ENCODE results near the gene SZT2. TPM values are rescaled to one million over a fixed set of nuclear protein-coding genes. Genes with fewer than 3 reads are reported as not detected.

SZT2 gene
- total and polyA plus RNA-seq, 2 of the 13 experiments (the other 11 are each of a cell fraction or from before 2014, with no cell fraction given): 8.0 to 8.8 TPM

DNA sequence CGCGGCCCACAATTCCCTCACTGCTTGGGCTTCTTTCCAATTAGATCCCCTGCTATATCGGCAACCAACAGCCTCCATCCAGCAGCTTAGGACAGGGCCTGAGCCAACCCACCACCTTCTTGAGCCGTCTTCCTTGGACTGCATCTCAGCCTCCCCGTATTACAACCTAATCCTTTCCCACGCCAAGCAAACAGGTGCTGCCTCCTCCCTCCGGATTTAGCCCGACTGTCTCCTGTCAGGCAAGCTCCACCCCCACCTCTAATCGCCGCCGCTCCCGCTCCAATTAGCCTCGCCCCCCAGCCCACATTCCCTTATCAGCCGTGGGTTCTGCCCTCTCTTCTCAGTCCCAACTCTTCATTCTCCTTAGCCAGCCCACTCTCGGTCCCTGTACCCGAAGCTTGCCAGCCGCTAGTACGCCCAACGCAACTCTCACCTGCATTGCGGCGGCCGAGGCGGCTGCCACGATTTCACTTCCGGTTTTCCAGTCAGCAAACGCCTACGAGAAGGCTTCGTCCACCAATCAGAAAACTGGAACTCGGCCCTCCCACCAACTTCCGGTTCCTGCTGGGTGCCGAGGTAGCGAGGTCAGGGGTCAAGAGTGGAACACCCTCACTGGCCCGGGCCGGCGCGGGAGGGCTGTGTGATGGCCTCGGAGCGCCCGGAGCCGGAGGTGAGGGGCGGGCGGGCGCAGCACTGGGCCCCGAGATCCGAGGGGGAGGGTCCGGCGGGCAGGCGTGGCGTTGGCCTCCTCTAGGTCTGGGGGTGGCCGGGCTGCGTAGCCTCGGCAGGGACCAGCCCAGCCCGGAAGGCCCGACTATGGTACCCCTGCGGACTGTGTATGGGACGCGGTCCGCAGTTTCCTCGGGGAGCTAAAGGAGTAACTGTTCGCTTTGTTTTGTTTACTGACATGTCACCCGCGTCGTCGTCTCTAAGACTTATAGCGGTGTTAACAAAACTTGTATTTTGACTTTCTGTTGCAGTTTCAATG is at the start of gene SZT2, which contains the start of gene MED8 (continued):
- TF ChIP-seq SATB2 (CRISPR knock-in tag; IDR thresholded peaks at IDR 0.05): no peak
- TF ChIP-seq ZNF672 (CRISPR knock-in tag; IDR thresholded peaks at IDR 0.05): no peak
- no peak for TF ChIP-seq ZMYM3 (CRISPR knock-in tag; IDR thresholded peaks at IDR 0.05)
- TF ChIP-seq STAG1 (CRISPR knock-in tag; IDR thresholded peaks at IDR 0.05): 0 out of 2 replicates have a peak, but pooled peaks have one; percentile 8
- no peak for TF ChIP-seq HOXD1 (CRISPR knock-in tag; IDR thresholded peaks at IDR 0.05)
- peak; percentile 86 for TF ChIP-seq MYC (CRISPR knock-in tag; IDR thresholded peaks at IDR 0.05; ENCODE audit: borderline replicate concordance)
- peak; percentile 97 for TF ChIP-seq SAP130 (CRISPR knock-in tag; IDR thresholded peaks at IDR 0.05; ENCODE audit: low read depth)
- no peak for TF ChIP-seq AHR (CRISPR knock-in tag; IDR thresholded peaks at IDR 0.05)
- TF ChIP-seq ZNF616 (CRISPR knock-in tag; IDR thresholded peaks at IDR 0.05; ENCODE audit: low read depth): no peak
- TF ChIP-seq TOE1 (CRISPR knock-in tag; IDR thresholded peaks at IDR 0.05): 0 out of 2 replicates have a peak, but pooled peaks have one; percentile 89
- TF ChIP-seq, protein P1, sequence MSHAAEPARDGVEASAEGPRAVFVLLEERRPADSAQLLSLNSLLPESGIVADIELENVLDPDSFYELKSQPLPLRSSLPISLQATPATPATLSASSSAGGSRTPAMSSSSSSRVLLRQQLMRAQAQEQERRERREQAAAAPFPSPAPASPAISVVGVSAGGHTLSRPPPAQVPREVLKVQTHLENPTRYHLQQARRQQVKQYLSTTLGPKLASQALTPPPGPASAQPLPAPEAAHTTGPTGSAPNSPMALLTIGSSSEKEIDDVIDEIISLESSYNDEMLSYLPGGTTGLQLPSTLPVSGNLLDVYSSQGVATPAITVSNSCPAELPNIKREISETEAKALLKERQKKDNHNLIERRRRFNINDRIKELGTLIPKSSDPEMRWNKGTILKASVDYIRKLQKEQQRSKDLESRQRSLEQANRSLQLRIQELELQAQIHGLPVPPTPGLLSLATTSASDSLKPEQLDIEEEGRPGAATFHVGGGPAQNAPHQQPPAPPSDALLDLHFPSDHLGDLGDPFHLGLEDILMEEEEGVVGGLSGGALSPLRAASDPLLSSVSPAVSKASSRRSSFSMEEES (CRISPR knock-in tag; IDR thresholded peaks at IDR 0.05): no peak
- TF ChIP-seq, protein P2, sequence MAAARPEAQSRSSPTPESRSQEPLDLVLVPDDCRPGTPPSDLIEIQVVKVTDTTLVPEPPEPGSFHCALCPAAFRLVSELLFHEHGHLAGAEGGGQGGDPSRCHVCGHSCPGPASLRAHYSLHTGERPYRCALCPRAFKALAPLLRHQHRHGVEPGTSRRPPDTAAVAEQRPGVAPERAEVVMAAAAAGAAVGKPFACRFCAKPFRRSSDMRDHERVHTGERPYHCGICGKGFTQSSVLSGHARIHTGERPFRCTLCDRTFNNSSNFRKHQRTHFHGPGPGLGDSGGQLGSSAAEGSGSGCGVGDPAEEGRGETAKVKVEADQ (CRISPR knock-in tag; IDR thresholded peaks at IDR 0.05; ENCODE audit: borderline replicate concordance): peak; percentile 28; the same call in 1 of the 2 replicates
- TF ChIP-seq, protein P3, sequence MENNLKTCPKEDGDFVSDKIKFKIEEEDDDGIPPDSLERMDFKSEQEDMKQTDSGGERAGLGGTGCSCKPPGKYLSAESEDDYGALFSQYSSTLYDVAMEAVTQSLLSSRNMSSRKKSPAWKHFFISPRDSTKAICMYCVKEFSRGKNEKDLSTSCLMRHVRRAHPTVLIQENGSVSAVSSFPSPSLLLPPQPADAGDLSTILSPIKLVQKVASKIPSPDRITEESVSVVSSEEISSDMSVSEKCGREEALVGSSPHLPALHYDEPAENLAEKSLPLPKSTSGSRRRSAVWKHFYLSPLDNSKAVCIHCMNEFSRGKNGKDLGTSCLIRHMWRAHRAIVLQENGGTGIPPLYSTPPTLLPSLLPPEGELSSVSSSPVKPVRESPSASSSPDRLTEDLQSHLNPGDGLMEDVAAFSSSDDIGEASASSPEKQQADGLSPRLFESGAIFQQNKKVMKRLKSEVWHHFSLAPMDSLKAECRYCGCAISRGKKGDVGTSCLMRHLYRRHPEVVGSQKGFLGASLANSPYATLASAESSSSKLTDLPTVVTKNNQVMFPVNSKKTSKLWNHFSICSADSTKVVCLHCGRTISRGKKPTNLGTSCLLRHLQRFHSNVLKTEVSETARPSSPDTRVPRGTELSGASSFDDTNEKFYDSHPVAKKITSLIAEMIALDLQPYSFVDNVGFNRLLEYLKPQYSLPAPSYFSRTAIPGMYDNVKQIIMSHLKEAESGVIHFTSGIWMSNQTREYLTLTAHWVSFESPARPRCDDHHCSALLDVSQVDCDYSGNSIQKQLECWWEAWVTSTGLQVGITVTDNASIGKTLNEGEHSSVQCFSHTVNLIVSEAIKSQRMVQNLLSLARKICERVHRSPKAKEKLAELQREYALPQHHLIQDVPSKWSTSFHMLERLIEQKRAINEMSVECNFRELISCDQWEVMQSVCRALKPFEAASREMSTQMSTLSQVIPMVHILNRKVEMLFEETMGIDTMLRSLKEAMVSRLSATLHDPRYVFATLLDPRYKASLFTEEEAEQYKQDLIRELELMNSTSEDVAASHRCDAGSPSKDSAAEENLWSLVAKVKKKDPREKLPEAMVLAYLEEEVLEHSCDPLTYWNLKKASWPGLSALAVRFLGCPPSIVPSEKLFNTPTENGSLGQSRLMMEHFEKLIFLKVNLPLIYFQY (CRISPR knock-in tag; IDR thresholded peaks at IDR 0.05; ENCODE audit: borderline replicate concordance): peak; percentile 18; the same call in 1 of the 2 replicates
- TF ChIP-seq IRF2 (CRISPR knock-in tag; IDR thresholded peaks at IDR 0.05): peak; percentile 72; the same call in 1 of the 2 replicates
- no peak for TF ChIP-seq ATRX (CRISPR knock-in tag; IDR thresholded peaks at IDR 0.05; ENCODE audit: borderline replicate concordance)
- TF ChIP-seq, protein P4, sequence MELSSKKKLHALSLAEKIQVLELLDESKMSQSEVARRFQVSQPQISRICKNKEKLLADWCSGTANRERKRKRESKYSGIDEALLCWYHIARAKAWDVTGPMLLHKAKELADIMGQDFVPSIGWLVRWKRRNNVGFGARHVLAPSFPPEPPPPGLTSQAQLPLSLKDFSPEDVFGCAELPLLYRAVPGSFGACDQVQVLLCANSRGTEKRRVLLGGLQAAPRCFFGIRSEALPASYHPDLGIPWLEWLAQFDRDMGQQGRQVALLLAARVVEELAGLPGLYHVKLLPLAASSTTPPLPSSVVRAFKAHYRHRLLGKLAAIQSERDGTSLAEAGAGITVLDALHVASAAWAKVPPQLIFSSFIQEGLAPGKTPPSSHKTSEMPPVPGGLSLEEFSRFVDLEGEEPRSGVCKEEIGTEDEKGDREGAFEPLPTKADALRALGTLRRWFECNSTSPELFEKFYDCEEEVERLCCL (CRISPR knock-in tag; IDR thresholded peaks at IDR 0.05; ENCODE audit: borderline replicate concordance): no peak
- no peak for TF ChIP-seq HNF4G (IDR thresholded peaks at IDR 0.05; ENCODE audit: borderline replicate concordance, low read depth, low read length)
- no peak for TF ChIP-seq HNF4G (CRISPR knock-in tag; IDR thresholded peaks at IDR 0.05; ENCODE audit: borderline replicate concordance, low read depth)
